Liver (tissue), 9 donors: ENCODE data around the gene INPP4B. TPM values are rescaled to one million over a fixed set of nuclear protein-coding genes. Genes with fewer than 3 reads are reported as not detected.

Source experiments
- DNase-seq: peaks from one replicate; pipeline ENCODE4 v3.0.0-alpha.2; 2017; ENCODE audit warnings: low spot score
- H3K27ac ChIP-seq, 2 donors: one replicate each; pipeline ENCODE4 v1.7.0; 2013; ENCODE audit warnings: inconsistent platforms in 2 of 2, low read length in 2 of 2, control low read depth in 1 of 2, low read depth in 1 of 2, mild to moderate bottlenecking in 1 of 2
- H3K27me3 ChIP-seq, 4 donors: one replicate each; pipeline versions ENCODE4 v1.6.1 to v1.7.0; 2013; ENCODE audit warnings: low read length in 3 of 4, inconsistent platforms in 1 of 4, mild to moderate bottlenecking in 1 of 4, moderate library complexity in 1 of 4; ENCODE audit not compliant: control insufficient read depth in 4 of 4, insufficient read depth in 4 of 4
- H3K36me3 ChIP-seq, 4 donors: one replicate each; pipeline versions ENCODE4 v1.6.1 to v1.7.0; 2013; ENCODE audit warnings: low read length in 3 of 4, mild to moderate bottlenecking in 3 of 4, low read depth in 1 of 4, moderate library complexity in 1 of 4; ENCODE audit not compliant: control insufficient read depth in 4 of 4, insufficient read depth in 3 of 4
- H3K4me1 ChIP-seq, 4 donors: one replicate each; pipeline versions ENCODE4 v1.6.1 to v1.7.0; 2013; ENCODE audit warnings: low read length in 3 of 4, mild to moderate bottlenecking in 3 of 4, moderate library complexity in 1 of 4; ENCODE audit not compliant: control insufficient read depth in 4 of 4, insufficient read depth in 4 of 4
- H3K4me3 ChIP-seq, 3 donors: one replicate each; pipeline versions ENCODE4 v1.6.1 to v1.7.0; 2013; ENCODE audit warnings: low read length in 3 of 3, control low read depth in 1 of 3, low read depth in 1 of 3, mild to moderate bottlenecking in 1 of 3
- H3K9ac ChIP-seq, 2 donors: one replicate each; pipeline ENCODE4 v1.7.0; 2013; ENCODE audit warnings: low read length in 2 of 2, mild to moderate bottlenecking in 2 of 2, moderate library complexity in 2 of 2, control low read depth in 1 of 2, low read depth in 1 of 2
- H3K9me3 ChIP-seq, 4 donors: one replicate each; pipeline versions ENCODE4 v1.6.1 to v1.7.0; 2013; ENCODE audit warnings: low read length in 3 of 4; ENCODE audit not compliant: control insufficient read depth in 4 of 4
- EGR1 ChIP-seq, 2 donors: IDR thresholded peaks; 2 replicates each; pipeline ENCODE4 v1.6.1; 2016 to 2018; ENCODE audit warnings: antibody characterized with exemption in 2 of 2, low read depth in 2 of 2
- FOXA2 ChIP-seq: IDR thresholded peaks from 2 replicates; pipeline ENCODE4 v1.6.1; 2016; ENCODE audit warnings: antibody characterized with exemption
- GABPA ChIP-seq, 2 donors: IDR thresholded peaks in 1 of 2; conservative IDR thresholded peaks in 1 of 2; 2 replicates each; pipeline ENCODE4 v1.6.1; 2016; ENCODE audit warnings: antibody characterized with exemption in 2 of 2, mild to moderate bottlenecking in 1 of 2, moderate library complexity in 1 of 2
- HNF4A ChIP-seq, 2 donors: conservative IDR thresholded peaks; 2 replicates each; pipeline ENCODE4 v1.6.1; 2016; ENCODE audit warnings: antibody characterized with exemption in 2 of 2, mild to moderate bottlenecking in 2 of 2
- HNF4G ChIP-seq: IDR thresholded peaks from 2 replicates; pipeline ENCODE4 v1.6.1; 2016; ENCODE audit warnings: antibody characterized with exemption
- JUND ChIP-seq, 2 donors: IDR thresholded peaks; 2 replicates each; pipeline ENCODE4 v1.6.1; 2016; ENCODE audit warnings: antibody characterized with exemption in 2 of 2
- NR2F2 ChIP-seq: IDR thresholded peaks from 2 replicates; pipeline ENCODE4 v1.6.1; 2016; ENCODE audit warnings: antibody characterized with exemption
- RXRA ChIP-seq, 2 donors: IDR thresholded peaks; 2 replicates each; pipeline ENCODE4 v1.6.1; 2017 to 2018; ENCODE audit warnings: antibody characterized with exemption in 2 of 2, mild to moderate bottlenecking in 1 of 2
- SP1 ChIP-seq: IDR thresholded peaks from 2 replicates; pipeline ENCODE4 v1.6.1; 2018; ENCODE audit warnings: antibody characterized with exemption, mild to moderate bottlenecking
- TAF1 ChIP-seq: conservative IDR thresholded peaks from 2 replicates; pipeline ENCODE4 v1.6.1; 2016; ENCODE audit warnings: antibody characterized with exemption, mild to moderate bottlenecking
- YY1 ChIP-seq: IDR thresholded peaks from 2 replicates; pipeline ENCODE4 v1.6.1; 2016; ENCODE audit warnings: antibody characterized with exemption, mild to moderate bottlenecking
- WGBS: extraction: QIAGEN DNeasy Blood & Tissue Kit; methylation state at CpG from one replicate; pipeline ENCODE4 v1.1.7; 2013; 5-methylcytosine and 5-hydroxymethylcytosine counted together
- polyA plus RNA-seq, 2 donors: library from polyadenylated mRNA; stranded (reverse) in 1 of 2; unstranded in 1 of 2; fragments of 200-250 nt in 1 of 2; fragments of >200 nt in 1 of 2; fragmentation: Nextera tagmentation in 1 of 2; extraction: Ambion mirVana in 1 of 2; gene quantifications; one replicate each; pipeline versions ENCODE4 v1.2.1 to v1.2.3, GENCODE V29; 2013 to 2015
- total RNA-seq, 2 donors: library from RNA; depleted of rRNA; stranded (reverse); fragments of >200 nt; gene quantifications; one replicate each; pipeline ENCODE4 v1.2.3, GENCODE V29; 2014
- TF ChIP-seq, protein P1 (sequence below): IDR thresholded peaks from 2 replicates; pipeline ENCODE4 v1.6.1; 2016; ENCODE audit warnings: antibody characterized with exemption, mild to moderate bottlenecking
- TF ChIP-seq, protein P2 (sequence below): IDR thresholded peaks from 2 replicates; pipeline ENCODE4 v1.6.1; 2016; ENCODE audit warnings: antibody characterized with exemption
- TF ChIP-seq, protein P3 (sequence below): IDR thresholded peaks from 2 replicates; pipeline ENCODE4 v1.6.1; 2016; ENCODE audit warnings: antibody characterized with exemption
- donor health status: healthy.
- donor health status: healthy.
- donor health status: healthy.
- donor health status: healthy.
- donor health status: healthy.

Gene INPP4B
- total and polyA plus RNA-seq, 4 donors, result 0.43 to 2.8 (median 1.6) TPM

DNA sequence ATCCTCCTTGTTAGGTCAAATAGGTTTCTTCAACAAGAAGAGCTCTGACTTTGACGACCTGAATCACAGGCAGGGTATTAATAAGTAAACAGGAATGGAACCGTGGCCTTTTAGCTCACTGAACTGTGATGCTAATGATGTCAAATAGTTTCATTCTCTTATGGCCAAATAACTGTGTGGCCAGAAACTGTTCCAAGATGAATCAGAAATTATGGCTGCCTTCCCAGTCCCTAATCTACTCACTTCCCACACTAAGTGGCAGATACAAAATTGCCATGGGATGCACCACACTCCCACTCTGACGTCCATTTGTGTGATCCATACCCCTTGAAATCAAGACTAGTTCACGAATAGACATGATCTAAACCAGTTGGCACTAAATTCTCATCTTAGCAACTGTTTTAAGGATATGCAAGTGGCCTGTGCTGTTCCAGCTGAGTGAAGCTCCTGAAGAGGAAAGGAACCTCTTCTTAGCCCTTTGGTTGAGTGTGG lies 754.4 kb downstream of the INPP4B start (continued):
- TF ChIP-seq, protein P1, sequence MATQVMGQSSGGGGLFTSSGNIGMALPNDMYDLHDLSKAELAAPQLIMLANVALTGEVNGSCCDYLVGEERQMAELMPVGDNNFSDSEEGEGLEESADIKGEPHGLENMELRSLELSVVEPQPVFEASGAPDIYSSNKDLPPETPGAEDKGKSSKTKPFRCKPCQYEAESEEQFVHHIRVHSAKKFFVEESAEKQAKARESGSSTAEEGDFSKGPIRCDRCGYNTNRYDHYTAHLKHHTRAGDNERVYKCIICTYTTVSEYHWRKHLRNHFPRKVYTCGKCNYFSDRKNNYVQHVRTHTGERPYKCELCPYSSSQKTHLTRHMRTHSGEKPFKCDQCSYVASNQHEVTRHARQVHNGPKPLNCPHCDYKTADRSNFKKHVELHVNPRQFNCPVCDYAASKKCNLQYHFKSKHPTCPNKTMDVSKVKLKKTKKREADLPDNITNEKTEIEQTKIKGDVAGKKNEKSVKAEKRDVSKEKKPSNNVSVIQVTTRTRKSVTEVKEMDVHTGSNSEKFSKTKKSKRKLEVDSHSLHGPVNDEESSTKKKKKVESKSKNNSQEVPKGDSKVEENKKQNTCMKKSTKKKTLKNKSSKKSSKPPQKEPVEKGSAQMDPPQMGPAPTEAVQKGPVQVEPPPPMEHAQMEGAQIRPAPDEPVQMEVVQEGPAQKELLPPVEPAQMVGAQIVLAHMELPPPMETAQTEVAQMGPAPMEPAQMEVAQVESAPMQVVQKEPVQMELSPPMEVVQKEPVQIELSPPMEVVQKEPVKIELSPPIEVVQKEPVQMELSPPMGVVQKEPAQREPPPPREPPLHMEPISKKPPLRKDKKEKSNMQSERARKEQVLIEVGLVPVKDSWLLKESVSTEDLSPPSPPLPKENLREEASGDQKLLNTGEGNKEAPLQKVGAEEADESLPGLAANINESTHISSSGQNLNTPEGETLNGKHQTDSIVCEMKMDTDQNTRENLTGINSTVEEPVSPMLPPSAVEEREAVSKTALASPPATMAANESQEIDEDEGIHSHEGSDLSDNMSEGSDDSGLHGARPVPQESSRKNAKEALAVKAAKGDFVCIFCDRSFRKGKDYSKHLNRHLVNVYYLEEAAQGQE, result no peak

DNA sequence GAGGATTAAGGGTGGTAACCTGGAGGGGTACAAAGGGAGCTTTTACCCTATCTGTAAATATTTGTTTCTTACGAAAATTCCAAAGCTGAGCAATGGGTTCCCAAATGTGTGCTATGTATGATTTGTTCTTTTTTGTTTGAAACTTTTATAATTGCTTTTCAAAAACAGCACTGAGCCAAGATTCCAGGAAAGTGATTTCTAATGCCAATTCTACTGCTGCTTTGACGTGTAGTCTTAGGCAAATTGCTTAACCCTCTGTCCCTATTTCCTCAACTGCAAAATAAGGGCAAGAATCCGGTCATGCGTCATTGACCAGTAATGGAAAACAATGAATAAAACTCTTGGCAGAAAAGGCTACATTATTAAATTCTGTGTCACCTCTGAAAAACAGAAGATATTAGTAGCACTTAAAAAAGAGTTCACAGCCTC lies 755.0 kb downstream of the INPP4B start:
- no peak for DNase-seq
- no peaks in the 10 kb centered on the region for H3K9me3 ChIP-seq
- WGBS, result 60% methylated on average over 4 of the region's 4 CpGs
- H3K27ac ChIP-seq, result peak overlapping the region in 1 of 2 donors; percentile 37
- TF ChIP-seq, protein P2, sequence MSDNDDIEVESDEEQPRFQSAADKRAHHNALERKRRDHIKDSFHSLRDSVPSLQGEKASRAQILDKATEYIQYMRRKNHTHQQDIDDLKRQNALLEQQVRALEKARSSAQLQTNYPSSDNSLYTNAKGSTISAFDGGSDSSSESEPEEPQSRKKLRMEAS, result no peak
- peak in 1 of 2 donors; percentile 11 for TF ChIP-seq JUND (IDR thresholded peaks at IDR 0.05)
- H3K36me3 ChIP-seq, result no peaks in the 10 kb centered on the region
- no peak overlapping the region for H3K9ac ChIP-seq
- no peak overlapping the region for H3K4me3 ChIP-seq
- no peaks in the 10 kb centered on the region for H3K4me1 ChIP-seq
- no peaks in the 10 kb centered on the region for H3K27me3 ChIP-seq

DNA sequence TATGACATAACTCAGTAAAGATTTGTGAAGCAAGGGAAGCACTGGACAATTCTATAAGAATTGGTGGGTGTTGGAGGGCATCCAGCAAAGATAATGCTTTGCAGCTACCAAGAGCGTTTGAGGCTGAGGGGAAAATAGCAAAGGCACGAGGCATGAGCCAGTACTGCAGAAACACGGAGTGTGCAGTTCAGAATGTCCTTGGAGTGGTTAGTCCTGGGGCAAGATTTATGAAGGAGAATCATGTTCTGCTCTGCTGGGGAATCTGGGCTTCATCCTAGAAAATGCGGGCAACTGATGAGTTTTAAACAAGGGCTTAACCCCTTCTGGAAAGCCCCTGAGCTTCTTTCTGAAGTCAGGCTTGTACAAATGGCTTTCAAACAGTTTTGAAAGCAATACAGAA lies 757.2 kb downstream of the INPP4B start:
- H3K36me3 ChIP-seq, result no peaks in the 10 kb centered on the region
- no peak overlapping the region for H3K27ac ChIP-seq
- DNase-seq, result no peak
- TF ChIP-seq NR2F2 (no peak), SP1 (no peak), HNF4G (no peak), EGR1 (IDR thresholded peaks at IDR 0.05; ENCODE audit: low read depth in 2 of 2) (no peak), HNF4A (conservative IDR thresholded peaks at IDR 0.05) (no peak), TAF1 (no peak), RXRA (IDR thresholded peaks at IDR 0.05) (no peak), FOXA2 (no peak), YY1 (no peak), GABPA (IDR thresholded peaks at IDR 0.05 in 1 of 2, conservative IDR thresholded peaks at IDR 0.05 in 1 of 2) (no peak)
- TF ChIP-seq, protein P1, result no peak
- TF ChIP-seq, protein P3, sequence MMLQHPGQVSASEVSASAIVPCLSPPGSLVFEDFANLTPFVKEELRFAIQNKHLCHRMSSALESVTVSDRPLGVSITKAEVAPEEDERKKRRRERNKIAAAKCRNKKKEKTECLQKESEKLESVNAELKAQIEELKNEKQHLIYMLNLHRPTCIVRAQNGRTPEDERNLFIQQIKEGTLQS, result no peak
- H3K27me3 ChIP-seq, result no peaks in the 10 kb centered on the region
- H3K9ac ChIP-seq, result no peak overlapping the region
- WGBS, result 78% methylated on average over 4 of the region's 4 CpGs
- H3K4me3 ChIP-seq, result no peak overlapping the region
- no peaks in the 10 kb centered on the region for H3K4me1 ChIP-seq
- H3K9me3 ChIP-seq, result no peaks in the 10 kb centered on the region
